Mesodermal cell (in vitro differentiated cells): ENCODE results near the gene SOWAHA.
"Not testable (repeated sequence)": the region's sequence is repeated elsewhere in the genome, so short reads cannot be mapped to it uniquely, and the experiment has no call there.

Experiments
- H3K27ac ChIP-seq: 2 replicates; pipeline ENCODE4 v1.7.0; 2013; ENCODE audit warnings: mild to moderate bottlenecking, low read depth, low read length, moderate library complexity; ENCODE audit not compliant: severe bottlenecking
- H3K36me3 ChIP-seq: 2 replicates; pipeline ENCODE4 v1.7.1; 2013; ENCODE audit warnings: mild to moderate bottlenecking, low read length, moderate library complexity; ENCODE audit not compliant: control insufficient read depth, insufficient read depth
- H3K4me1 ChIP-seq: one replicate; pipeline ENCODE4 v1.7.1; 2013; ENCODE audit warnings: mild to moderate bottlenecking, low read length; ENCODE audit not compliant: insufficient read depth, control insufficient read depth, poor library complexity, severe bottlenecking
- H3K4me3 ChIP-seq: 2 replicates; pipeline ENCODE4 v1.7.0; 2013; ENCODE audit warnings: low read length, control low read depth, mild to moderate bottlenecking; ENCODE audit not compliant: insufficient read depth, poor library complexity, severe bottlenecking; ENCODE audit errors: extremely low read depth
- H3K9me3 ChIP-seq: 2 replicates; pipeline ENCODE4 v1.7.1; 2013; ENCODE audit warnings: mild to moderate bottlenecking, low read length, moderate library complexity; ENCODE audit not compliant: control insufficient read depth
- WGBS, 2 experiments: methylation state at CpG; one replicate each; pipeline ENCODE4 v1.1.5; 2013; ENCODE audit warnings: missing lambda C conversion rate in 2 of 2; ENCODE audit not compliant: insufficient coverage in 2 of 2; 5-methylcytosine and 5-hydroxymethylcytosine counted together

The SOWAHA gene

GRCh38 chr5:132791026-132791425, 22.1 kb upstream of the SOWAHA start:
- WGBS, 2 experiments = 100% methylated on average over 1 of the region's 3 CpGs; no CpG with 5 or more reads in 1 of the 2 experiments
- Histone ChIP-seq H3K9me3 (no peaks in the 10 kb centered on the region), H3K36me3 (no peaks in the 10 kb centered on the region), H3K4me3 (no peak overlapping the region), H3K27ac (no peak overlapping the region), H3K4me1 (peaks cover 7% of the 10 kb centered on the region)

GRCh38 chr5:132797651-132798050, 15.5 kb upstream of the SOWAHA start:
- no peak overlapping the region for H3K4me3 ChIP-seq
- no peaks in the 10 kb centered on the region for H3K9me3 ChIP-seq
- no peak overlapping the region for H3K27ac ChIP-seq
- H3K36me3 ChIP-seq = no peaks in the 10 kb centered on the region
- peaks cover 7% of the 10 kb centered on the region for H3K4me1 ChIP-seq
- 73 to 90% methylated on average over 2 of the region's 2 CpGs for WGBS, 2 experiments

- no peak overlapping the region for H3K4me3 ChIP-seq
- H3K4me1 ChIP-seq = peaks cover 7% of the 10 kb centered on the region
- 79 to 91% methylated on average over 1 to 2 of the region's 2 CpGs for WGBS, 2 experiments
- no peaks in the 10 kb centered on the region for H3K9me3 ChIP-seq
- H3K36me3 ChIP-seq = no peaks in the 10 kb centered on the region
- H3K27ac ChIP-seq = no peak overlapping the region
Measured at GRCh38 chr5:132799392-132799791, 13.7 kb upstream of the SOWAHA start.

GRCh38 chr5:132800545-132800944, 12.6 kb upstream of the SOWAHA start:
- no peaks in the 10 kb centered on the region for H3K36me3 ChIP-seq
- H3K4me3 ChIP-seq = no peak overlapping the region
- H3K4me1 ChIP-seq = peaks cover 7% of the 10 kb centered on the region
- no peak overlapping the region for H3K27ac ChIP-seq
- 73 to 75% methylated on average over 2 of the region's 2 CpGs for WGBS, 2 experiments
- H3K9me3 ChIP-seq = no peaks in the 10 kb centered on the region

GRCh38 chr5:132802044-132802684, 10.9 kb upstream of the SOWAHA start:
- no peak overlapping the region for H3K4me3 ChIP-seq
- 93 to 100% methylated on average over 3 of the region's 5 CpGs for WGBS, 2 experiments
- no peak overlapping the region for H3K27ac ChIP-seq
- H3K4me1 ChIP-seq = peaks cover 7% of the 10 kb centered on the region
- H3K9me3 ChIP-seq = no peaks in the 10 kb centered on the region
- no peaks in the 10 kb centered on the region for H3K36me3 ChIP-seq

- not testable (repeated sequence) for H3K4me1 ChIP-seq, H3K27ac ChIP-seq, H3K4me3 ChIP-seq, H3K36me3 ChIP-seq, H3K9me3 ChIP-seq
- 100% methylated on average over 1 of the region's 5 CpGs; no CpG with 5 or more reads in 1 of the 2 experiments for WGBS, 2 experiments
Measured at GRCh38 chr5:132802685-132803066, 10.4 kb upstream of the SOWAHA start.

- H3K27ac ChIP-seq, H3K4me1 ChIP-seq, H3K9me3 ChIP-seq, H3K36me3 ChIP-seq, H3K4me3 ChIP-seq: not testable (repeated sequence)
- WGBS, 2 experiments = no CpG with 5 or more reads among the region's 1 CpG
Measured at GRCh38 chr5:132804219-132804618, 8.9 kb upstream of the SOWAHA start.

- H3K9me3 ChIP-seq, H3K4me1 ChIP-seq, H3K36me3 ChIP-seq, H3K27ac ChIP-seq, H3K4me3 ChIP-seq: not testable (repeated sequence)
- WGBS, 2 experiments = 83 to 86% methylated on average over 2 of the region's 6 CpGs
Measured at GRCh38 chr5:132805872-132806271, 7.2 kb upstream of the SOWAHA start.

- 90 to 97% methylated on average over 9 of the region's 12 CpGs for WGBS, 2 experiments
Measured at GRCh38 chr5:132806804-132807162, 6.3 kb upstream of the SOWAHA start.

GRCh38 chr5:132807163-132807838, 5.8 kb upstream of the SOWAHA start:
- no peak overlapping the region for H3K27ac ChIP-seq
- no peaks in the 10 kb centered on the region for H3K4me1 ChIP-seq
- H3K9me3 ChIP-seq = no peaks in the 10 kb centered on the region
- no peaks in the 10 kb centered on the region for H3K36me3 ChIP-seq
- 53 to 58% methylated on average over 10 to 12 of the region's 12 CpGs for WGBS, 2 experiments
- H3K4me3 ChIP-seq = no peak overlapping the region

More at GRCh38 chr5:132806804-132807162, 6.3 kb upstream of the SOWAHA start:
- not testable (repeated sequence) for H3K36me3 ChIP-seq, H3K4me1 ChIP-seq, H3K4me3 ChIP-seq, H3K9me3 ChIP-seq, H3K27ac ChIP-seq

GRCh38 chr5:132808448-132808847, 4.7 kb upstream of the SOWAHA start:
- Histone ChIP-seq H3K27ac (no peak overlapping the region), H3K4me1 (no peaks in the 10 kb centered on the region), H3K4me3 (no peak overlapping the region), H3K9me3 (no peaks in the 10 kb centered on the region), H3K36me3 (no peaks in the 10 kb centered on the region)
- WGBS, 2 experiments = 71% methylated on average over 2 of the region's 2 CpGs; no CpG with 5 or more reads in 1 of the 2 experiments
